Activated CD8-positive, alpha-beta T cell treated with anti-CD3 and anti-CD28 coated beads for 36 hours (primary cell): ENCODE results near the gene DCAF6. TPM values are rescaled to one million over a fixed set of nuclear protein-coding genes. Genes with fewer than 3 reads are reported as not detected.
"Not testable (repeated sequence)": the region's sequence is repeated elsewhere in the genome, so short reads cannot be mapped to it uniquely, and the experiment has no call there.

Experiments used
- ATAC-seq: fragments of 200-7000 bp; cut with Tn5 transposase; one replicate; pipeline ENCODE4 v1.10.0; 2021; ENCODE audit warnings: mild to moderate bottlenecking, moderate library complexity
- CTCF ChIA-PET: fragments of 350-600 bp; sonication (Branson Sonifier 250); formaldehyde crosslinking; loops from one replicate; lab custom pipeline; 2021; ENCODE audit warnings: antibody characterized with exemption; lab: Charles Lee
- POLR2A ChIA-PET: fragments of 350-600 bp; sonication (Branson Sonifier 250); formaldehyde crosslinking; loops from one replicate; lab custom pipeline; 2021; ENCODE audit warnings: antibody characterized with exemption; lab: Charles Lee
- DNase-seq: peaks from one replicate; pipeline ENCODE4 v3.0.0-alpha.2; 2020
- H3K27ac Mint-ChIP-seq: one replicate; pipeline ENCODE4 v1.8.0; 2021; ENCODE audit warnings: mild to moderate bottlenecking, mixed read lengths
- H3K27me3 Mint-ChIP-seq: one replicate; pipeline ENCODE4 v1.8.0; 2021; ENCODE audit warnings: mixed read lengths
- H3K36me3 Mint-ChIP-seq: one replicate; pipeline ENCODE4 v1.8.0; 2021; ENCODE audit warnings: low read depth, mixed read lengths
- H3K4me1 Mint-ChIP-seq: one replicate; pipeline ENCODE4 v1.8.0; 2021; ENCODE audit warnings: low read depth, mixed read lengths
- H3K4me3 Mint-ChIP-seq: one replicate; pipeline ENCODE4 v1.8.0; 2021; ENCODE audit warnings: mild to moderate bottlenecking, moderate library complexity, mixed read lengths
- H3K9me3 Mint-ChIP-seq: one replicate; pipeline ENCODE4 v1.8.0; 2021; ENCODE audit warnings: mixed read lengths
- intact Hi-C: fragments of 100-400 bp; cut with micrococcal nuclease; formaldehyde crosslinking; loops from one replicate; pipeline ENCODE4 v1.10.0; 2022
- total RNA-seq, 2 experiments: library from RNA; stranded (reverse); gene quantifications; one replicate each; pipeline ENCODE4 v1.2.3, GENCODE V29; 2021
- TF ChIP-seq, protein P1 (sequence below): fragments of 200-600 bp; IDR thresholded peaks from one replicate; pipeline ENCODE4 v1.8.0; 2022; ENCODE audit warnings: antibody characterized with exemption, mild to moderate bottlenecking

Gene DCAF6
- total RNA-seq, 2 experiments from 2014 or later = 21.6 to 22.6 TPM

DNA sequence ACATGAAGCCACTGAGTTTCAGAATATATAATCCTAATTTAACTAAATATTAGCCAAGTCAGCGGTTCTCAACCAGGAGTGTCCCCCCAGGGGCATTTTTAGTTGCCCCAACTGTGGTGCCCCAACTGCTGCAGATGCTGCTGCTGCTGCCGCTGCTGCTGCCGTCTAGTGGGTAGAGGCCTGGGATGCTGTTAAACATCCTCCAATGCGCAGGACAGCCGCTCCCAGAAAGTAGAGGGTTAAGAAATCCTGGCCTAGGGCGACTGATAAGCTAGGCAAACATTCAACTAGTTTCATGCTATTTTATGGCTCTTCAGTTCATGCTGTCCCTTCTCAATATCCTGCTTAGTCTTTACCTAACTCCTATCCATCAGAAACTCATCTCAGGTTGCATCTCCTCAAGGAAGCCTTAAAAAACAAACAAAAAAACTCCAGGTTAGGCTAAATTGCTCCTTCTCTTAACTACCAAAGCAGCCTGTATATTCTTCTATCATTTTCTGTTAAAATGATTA, 9.9 kb upstream of the DCAF6 start:
- POLR2A ChIA-PET = interaction anchor here (2.6 kb wide), 1 partner anchor 10 kb away, joined by 15 read pairs; the partner anchor contains the start of genes DCAF6 and MPC2
- intact Hi-C loops = no loop called here
- no peaks in the 10 kb centered on the region for H3K27me3 Mint-ChIP-seq
- H3K4me1 Mint-ChIP-seq = peaks cover 19% of the 10 kb centered on the region
- no peak for ATAC-seq
- TF ChIP-seq, protein P1, sequence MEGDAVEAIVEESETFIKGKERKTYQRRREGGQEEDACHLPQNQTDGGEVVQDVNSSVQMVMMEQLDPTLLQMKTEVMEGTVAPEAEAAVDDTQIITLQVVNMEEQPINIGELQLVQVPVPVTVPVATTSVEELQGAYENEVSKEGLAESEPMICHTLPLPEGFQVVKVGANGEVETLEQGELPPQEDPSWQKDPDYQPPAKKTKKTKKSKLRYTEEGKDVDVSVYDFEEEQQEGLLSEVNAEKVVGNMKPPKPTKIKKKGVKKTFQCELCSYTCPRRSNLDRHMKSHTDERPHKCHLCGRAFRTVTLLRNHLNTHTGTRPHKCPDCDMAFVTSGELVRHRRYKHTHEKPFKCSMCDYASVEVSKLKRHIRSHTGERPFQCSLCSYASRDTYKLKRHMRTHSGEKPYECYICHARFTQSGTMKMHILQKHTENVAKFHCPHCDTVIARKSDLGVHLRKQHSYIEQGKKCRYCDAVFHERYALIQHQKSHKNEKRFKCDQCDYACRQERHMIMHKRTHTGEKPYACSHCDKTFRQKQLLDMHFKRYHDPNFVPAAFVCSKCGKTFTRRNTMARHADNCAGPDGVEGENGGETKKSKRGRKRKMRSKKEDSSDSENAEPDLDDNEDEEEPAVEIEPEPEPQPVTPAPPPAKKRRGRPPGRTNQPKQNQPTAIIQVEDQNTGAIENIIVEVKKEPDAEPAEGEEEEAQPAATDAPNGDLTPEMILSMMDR = no peak
- H3K27ac Mint-ChIP-seq = no peak overlapping the region
- no peaks in the 10 kb centered on the region for H3K9me3 Mint-ChIP-seq
- no peak for DNase-seq
- H3K36me3 Mint-ChIP-seq = peaks cover 12% of the 10 kb centered on the region
- CTCF ChIA-PET = interaction anchor here (1.6 kb wide), 1 partner anchor 219 kb away, joined by 3 read pairs; no protein-coding TSS in a partner anchor
- no peak overlapping the region for H3K4me3 Mint-ChIP-seq

DNA sequence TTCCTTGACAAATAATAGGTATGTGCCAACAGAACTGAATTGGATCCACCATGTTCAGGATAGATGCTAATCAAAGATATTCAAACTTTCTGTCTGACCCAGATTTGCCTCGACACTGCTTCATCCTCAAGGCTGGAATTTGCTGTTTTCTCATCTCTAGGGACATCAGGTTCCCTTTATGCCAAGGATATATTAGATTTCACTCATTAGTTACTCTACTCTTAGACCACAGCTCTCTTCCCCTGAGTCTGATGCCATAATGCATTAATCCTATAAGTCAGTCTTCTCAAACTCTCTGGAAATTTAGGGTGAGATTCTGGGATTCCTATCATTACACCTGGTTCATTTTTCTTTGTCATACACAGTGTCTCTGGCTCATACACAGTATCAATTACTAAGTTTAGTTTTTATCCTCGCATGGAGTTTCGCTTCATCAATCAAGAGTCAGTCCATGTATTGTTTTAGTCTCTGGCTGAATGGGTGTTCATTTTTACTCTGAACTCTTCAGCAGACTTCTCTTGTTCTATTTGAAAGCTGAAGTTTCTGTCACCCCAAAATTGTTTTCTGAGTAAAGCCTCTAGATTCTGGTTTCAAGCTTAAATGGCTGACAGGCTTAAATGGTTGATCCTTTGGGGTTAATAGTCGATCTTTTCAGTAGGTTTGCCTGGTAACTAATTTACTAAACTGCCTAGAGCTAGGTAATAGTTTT, 9.3 kb upstream of the DCAF6 start:
- DNase-seq (no peak), ATAC-seq (no peak)
- H3K9me3 Mint-ChIP-seq = no peaks in the 10 kb centered on the region
- H3K27ac Mint-ChIP-seq = no peak overlapping the region
- CTCF ChIA-PET = interaction anchor here (1.6 kb wide), 1 partner anchor 218 kb away, joined by 3 read pairs; no protein-coding TSS in a partner anchor
- TF ChIP-seq, protein P1 = no peak
- H3K4me3 Mint-ChIP-seq = no peak overlapping the region
- peaks cover 12% of the 10 kb centered on the region for H3K36me3 Mint-ChIP-seq
- H3K27me3 Mint-ChIP-seq = no peaks in the 10 kb centered on the region
- POLR2A ChIA-PET = interaction anchor here (1.4 to 2.6 kb wide), 2 partner anchors 9 to 10 kb away, joined by 4 to 15 read pairs; partner anchors contain the start of genes DCAF6 and MPC2
- H3K4me1 Mint-ChIP-seq = peaks cover 18% of the 10 kb centered on the region
- intact Hi-C loops = no loop called here

DNA sequence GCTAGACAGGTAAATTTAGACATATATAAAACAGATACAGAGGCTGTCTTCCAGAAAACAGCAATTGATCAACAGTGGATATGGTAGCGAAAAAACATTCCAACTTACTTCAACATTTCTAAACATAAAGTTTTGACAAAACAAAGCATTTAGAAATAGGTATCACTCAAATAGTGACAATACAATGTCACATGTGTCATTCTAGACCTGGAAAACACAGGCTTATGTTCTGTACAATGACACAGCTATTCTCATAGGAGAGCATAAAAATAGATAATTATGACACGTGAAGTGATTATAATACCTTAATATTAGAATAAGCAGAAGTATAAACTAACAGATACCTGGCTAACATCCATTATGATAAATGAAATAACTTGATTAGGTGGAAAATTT, 8.0 kb upstream of the DCAF6 start:
- H3K9me3 Mint-ChIP-seq = no peaks in the 10 kb centered on the region
- POLR2A ChIA-PET = interaction anchor here (1.4 to 2.6 kb wide), 2 partner anchors 8 to 11 kb away, joined by 4 to 15 read pairs; partner anchors contain the start of genes DCAF6 and MPC2

DNA sequence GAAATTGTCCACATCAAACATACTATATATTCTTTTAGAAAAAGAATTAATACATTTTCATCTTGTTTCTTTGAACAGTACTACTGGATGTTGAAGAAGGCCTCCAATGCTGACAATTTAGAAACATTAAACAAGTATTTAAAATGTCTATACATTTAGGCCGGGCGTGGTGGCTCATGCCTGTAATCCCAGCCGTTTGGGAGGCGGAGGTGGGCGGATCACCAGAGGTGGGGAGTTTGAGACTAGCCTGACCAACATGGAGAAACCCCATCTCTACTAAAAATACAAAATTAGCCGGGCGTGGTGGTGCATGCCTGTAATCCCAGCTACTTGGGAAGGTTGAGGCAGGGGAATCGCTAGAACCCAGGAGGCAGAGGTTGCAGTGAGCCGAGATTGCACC, 7.6 kb upstream of the DCAF6 start:
- H3K27me3 Mint-ChIP-seq, H3K27ac Mint-ChIP-seq, intact Hi-C loops, H3K36me3 Mint-ChIP-seq, ATAC-seq, CTCF ChIA-PET, DNase-seq, H3K9me3 Mint-ChIP-seq, H3K4me3 Mint-ChIP-seq: not testable (repeated sequence)
- POLR2A ChIA-PET = interaction anchor here (2.6 kb wide), 1 partner anchor 7 kb away, joined by 15 read pairs; the partner anchor contains the start of genes DCAF6 and MPC2
- H3K4me1 Mint-ChIP-seq = peaks cover 19% of the 10 kb centered on the region

More for the DNA sequence above, 8.0 kb upstream of the DCAF6 start:
- H3K4me3 Mint-ChIP-seq = no peak overlapping the region
- no peaks in the 10 kb centered on the region for H3K27me3 Mint-ChIP-seq
- peaks cover 15% of the 10 kb centered on the region for H3K4me1 Mint-ChIP-seq
- no peak overlapping the region for H3K27ac Mint-ChIP-seq
- peaks cover 3% of the 10 kb centered on the region for H3K36me3 Mint-ChIP-seq
- CTCF ChIA-PET = no interaction called here
- intact Hi-C loops = no loop called here
- TF ChIP-seq, protein P1 = no peak
- ATAC-seq = no peak
- no peak for DNase-seq

DNA sequence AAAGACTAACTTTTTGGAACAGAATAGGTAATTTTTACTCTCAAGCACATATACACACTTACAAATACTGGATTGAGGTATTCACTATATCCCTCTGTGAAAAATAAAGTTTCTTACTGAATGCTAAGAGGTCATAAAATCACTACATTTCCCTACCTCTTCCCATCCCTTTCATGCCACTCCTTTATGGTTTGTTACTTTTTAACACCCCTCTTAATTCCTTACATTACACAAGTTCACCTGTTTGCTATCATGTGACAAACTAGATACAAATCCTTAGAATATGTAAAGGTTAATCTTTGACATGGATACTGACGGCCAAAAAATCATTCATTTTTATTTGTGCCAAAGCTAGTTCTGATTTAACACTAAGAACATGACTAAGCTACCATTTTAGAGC, 6.8 kb upstream of the DCAF6 start:
- H3K36me3 Mint-ChIP-seq = no peaks in the 10 kb centered on the region
- no peak for ATAC-seq

More for the DNA sequence above, 6.8 kb upstream of the DCAF6 start:
- ChIA-PET CTCF (interaction anchor here (1.3 kb wide), 2 partner anchors 12 to 215 kb away, joined by 3 read pairs; no protein-coding TSS in a partner anchor), POLR2A (no interaction called here)
- H3K4me1 Mint-ChIP-seq = peaks cover 26% of the 10 kb centered on the region
- TF ChIP-seq, protein P1 = no peak
- H3K9me3 Mint-ChIP-seq = no peaks in the 10 kb centered on the region
- H3K27ac Mint-ChIP-seq = no peak overlapping the region
- no peak for DNase-seq
- no peak overlapping the region for H3K4me3 Mint-ChIP-seq
- H3K27me3 Mint-ChIP-seq = no peaks in the 10 kb centered on the region
- intact Hi-C loops = loop anchor here (10.0 kb wide), 1 partner anchor 215 kb away; no protein-coding TSS in a partner anchor
